Activated CD8-positive, alpha-beta memory T cell treated with anti-CD3 and anti-CD28 coated beads for 24 hours (primary cell): ENCODE measurements around the gene TRERF1.

Source experiments
- DNase-seq: peaks from one replicate; pipeline ENCODE4 v3.0.0-alpha.2; 2020

TRERF1 gene

GRCh38 chr6:42394151-42394550 is 57.6 kb downstream of the TRERF1 start:
- DNase-seq = peak; percentile 64

GRCh38 chr6:42393339-42393738 is 58.4 kb downstream of the TRERF1 start:
- peak; percentile 54 for DNase-seq

- DNase-seq = no peak
Measured at GRCh38 chr6:42392833-42393232, 58.9 kb downstream of the TRERF1 start.

- peak; percentile 62 for DNase-seq
Measured at GRCh38 chr6:42391441-42391840, 60.3 kb downstream of the TRERF1 start.

GRCh38 chr6:42390228-42390934 is 61.3 kb downstream of the TRERF1 start:
- peak; percentile 85 for DNase-seq

GRCh38 chr6:42389736-42390135 is 62.0 kb downstream of the TRERF1 start:
- DNase-seq = no peak

- no peak for DNase-seq
Measured at GRCh38 chr6:42388046-42388445, 63.7 kb downstream of the TRERF1 start.

GRCh38 chr6:42387336-42387735 is 64.4 kb downstream of the TRERF1 start:
- DNase-seq = no peak

GRCh38 chr6:42385339-42385738 is 66.4 kb downstream of the TRERF1 start:
- no peak for DNase-seq

- DNase-seq = no peak
Measured at GRCh38 chr6:42383421-42384205, 68.1 kb downstream of the TRERF1 start.

GRCh38 chr6:42381850-42382249 is 69.9 kb downstream of the TRERF1 start:
- DNase-seq = no peak

- no peak for DNase-seq
Measured at GRCh38 chr6:42380228-42380979, 71.3 kb downstream of the TRERF1 start.

GRCh38 chr6:42378536-42378935 is 73.2 kb downstream of the TRERF1 start:
- DNase-seq = no peak

- DNase-seq = no peak
Measured at GRCh38 chr6:42378125-42378524, 73.6 kb downstream of the TRERF1 start.

GRCh38 chr6:42375007-42375635 is 76.6 kb downstream of the TRERF1 start:
- no peak for DNase-seq

GRCh38 chr6:42374018-42374669 is 77.6 kb downstream of the TRERF1 start:
- DNase-seq = no peak

GRCh38 chr6:42372699-42373098 is 79.0 kb downstream of the TRERF1 start:
- DNase-seq = peak; percentile 43

- peak; percentile 51 for DNase-seq
Measured at GRCh38 chr6:42370323-42370985, 81.3 kb downstream of the TRERF1 start.

GRCh38 chr6:42369568-42369967 is 82.2 kb downstream of the TRERF1 start:
- DNase-seq = peak; percentile 55

GRCh38 chr6:42368181-42368580 is 83.5 kb downstream of the TRERF1 start:
- peak; percentile 82 for DNase-seq

GRCh38 chr6:42367353-42368011 is 84.2 kb downstream of the TRERF1 start:
- peak; percentile 75 for DNase-seq

GRCh38 chr6:42366999-42367352 is 84.8 kb downstream of the TRERF1 start:
- DNase-seq = no peak
